K562 (cell line): Measurements from ENCODE around the gene VWA7. TPM values are rescaled to one million over a fixed set of nuclear protein-coding genes. Genes with fewer than 3 reads are reported as not detected.

Experiments used
- ASH1L ChIP-seq: fragments of 450-650 bp; IDR thresholded peaks from 2 replicates; pipeline ENCODE4 v1.6.1; 2018; ENCODE audit warnings: borderline replicate concordance, mild to moderate bottlenecking, low read depth; ENCODE audit not compliant: partially characterized antibody
- BRD9 ChIP-seq: fragments of 450-650 bp; IDR thresholded peaks from 2 replicates; pipeline ENCODE4 v1.6.1; 2018; ENCODE audit warnings: low read depth; ENCODE audit not compliant: partially characterized antibody
- EP300 ChIP-seq: IDR thresholded peaks from 2 replicates; pipeline ENCODE4 v1.6.1; 2012; ENCODE audit warnings: low read length, improper control_type of control experiment
- ETV5 ChIP-seq: sonication (generic); formaldehyde crosslinking; IDR thresholded peaks from 2 replicates; pipeline ENCODE4 v1.4.0; 2020; ENCODE audit warnings: low read depth, mild to moderate bottlenecking, missing genetic modification reagents
- MTA2 ChIP-seq: fragments of 450-650 bp; IDR thresholded peaks from 2 replicates; pipeline ENCODE4 v1.6.1; 2016; ENCODE audit warnings: low read depth
- NR2F6 ChIP-seq: fragments of 450-650 bp; formaldehyde crosslinking; IDR thresholded peaks from 2 replicates; pipeline ENCODE4 v1.4.0; 2020; ENCODE audit warnings: mild to moderate bottlenecking
- RNF2 ChIP-seq: sonication (generic); IDR thresholded peaks from 2 replicates; pipeline ENCODE4 v1.6.1; 2016
- SETDB1 ChIP-seq: IDR thresholded peaks from one replicate; pipeline ENCODE4 v1.6.1; 2012; ENCODE audit warnings: low read length, control low read depth, inconsistent platforms
- SPI1 ChIP-seq: IDR thresholded peaks from 2 replicates; pipeline ENCODE4 v1.6.1; 2011; ENCODE audit warnings: low read depth, low read length, control low read depth, borderline replicate concordance
- ZBED1 ChIP-seq: IDR thresholded peaks from 2 replicates; pipeline ENCODE4 v1.6.1; 2014
- polyA plus RNA-seq, 8 experiments: library from polyadenylated mRNA; depleted of rRNA in 4 of 8; stranded (reverse) in 5 of 8; unstranded in 3 of 8; fragments of >200 nt; fragmentation: Nextera tagmentation in 2 of 8; fragmentation: Illumina TruSeq in 1 of 8; extraction: Ambion mirVana in 2 of 8; extraction: Trizol in 1 of 8; gene quantifications; 2 replicates each; pipeline versions ENCODE4 v1.2.1 to v1.2.3, GENCODE V29; 2011 to 2014; ENCODE audit warnings: inconsistent platforms in 1 of 8, missing spikeins in 1 of 8
- total RNA-seq, 7 experiments: library from RNA; depleted of rRNA in 6 of 7; stranded (reverse); fragments of >200 nt in 6 of 7; fragmentation: Illumina TruSeq in 2 of 7; extraction: Trizol in 2 of 7; gene quantifications; 2 replicates each; pipeline versions ENCODE4 v1.2.1 to v1.2.3, GENCODE V29; 2011 to 2021; ENCODE audit warnings: low replicate concordance in 1 of 7
- TF ChIP-seq, protein P1 (sequence below): sonication (generic); formaldehyde crosslinking; IDR thresholded peaks from 2 replicates; pipeline ENCODE4 v1.8.1; 2023; ENCODE audit warnings: mild to moderate bottlenecking, missing genetic modification reagents
- TF ChIP-seq, protein P2 (sequence below): fragments of 250-450 bp; sonication (Bioruptor Pico); IDR thresholded peaks from 2 replicates; pipeline ENCODE4 v1.9.0; 2021; ENCODE audit warnings: mild to moderate bottlenecking

The VWA7 gene
- total and polyA plus RNA-seq, 9 of the 15 experiments (the other 6 are each of a cell fraction or from before 2014, with no cell fraction given), result 0.18 to 2.9 (median 0.95) TPM

DNA sequence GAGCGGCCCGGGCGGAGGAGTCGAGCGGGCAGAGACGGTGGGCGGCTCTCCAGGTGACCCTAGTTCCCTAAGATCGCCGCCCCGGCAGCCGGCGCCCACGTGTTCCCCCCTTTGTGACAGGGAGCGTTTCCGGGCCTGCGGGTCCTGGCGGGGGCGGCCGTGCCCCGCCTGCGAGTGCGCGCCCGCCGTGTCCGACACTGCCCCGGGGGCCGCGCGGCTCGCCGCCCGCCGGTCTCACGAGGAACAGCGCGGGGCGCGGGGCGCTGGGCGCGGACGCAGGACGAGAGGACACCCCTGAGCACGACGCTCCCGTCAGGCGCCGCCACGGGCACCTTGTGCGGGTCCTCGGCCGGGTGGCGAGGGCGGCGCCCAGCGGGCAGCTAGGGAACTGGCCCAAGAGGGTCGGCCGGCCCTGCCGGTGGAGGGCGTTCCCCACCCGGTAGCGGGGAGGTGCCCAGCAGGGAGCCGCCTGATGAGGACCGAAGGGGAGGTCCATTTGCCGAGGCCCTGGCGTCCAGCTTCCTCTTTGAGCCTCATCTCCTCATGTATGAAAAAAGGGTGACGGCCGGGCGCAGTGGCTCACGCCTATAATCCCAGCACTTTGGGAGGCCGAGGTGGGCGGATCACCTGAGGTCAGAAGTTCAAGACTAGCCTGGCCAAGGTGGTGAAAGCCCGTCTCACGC is 18.6 kb upstream of the VWA7 start, which contains the start of gene VARS1 (continued):
- TF ChIP-seq, protein P1, sequence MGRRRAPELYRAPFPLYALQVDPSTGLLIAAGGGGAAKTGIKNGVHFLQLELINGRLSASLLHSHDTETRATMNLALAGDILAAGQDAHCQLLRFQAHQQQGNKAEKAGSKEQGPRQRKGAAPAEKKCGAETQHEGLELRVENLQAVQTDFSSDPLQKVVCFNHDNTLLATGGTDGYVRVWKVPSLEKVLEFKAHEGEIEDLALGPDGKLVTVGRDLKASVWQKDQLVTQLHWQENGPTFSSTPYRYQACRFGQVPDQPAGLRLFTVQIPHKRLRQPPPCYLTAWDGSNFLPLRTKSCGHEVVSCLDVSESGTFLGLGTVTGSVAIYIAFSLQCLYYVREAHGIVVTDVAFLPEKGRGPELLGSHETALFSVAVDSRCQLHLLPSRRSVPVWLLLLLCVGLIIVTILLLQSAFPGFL, result no peak
- TF ChIP-seq NR2F6 (CRISPR knock-in tag), result peak; percentile 92
- TF ChIP-seq ETV5 (CRISPR knock-in tag), result peak; percentile 91
- TF ChIP-seq BRD9, result peak; percentile 95
- TF ChIP-seq SETDB1, result no peak
- TF ChIP-seq MTA2, result no peak
- TF ChIP-seq, protein P2, sequence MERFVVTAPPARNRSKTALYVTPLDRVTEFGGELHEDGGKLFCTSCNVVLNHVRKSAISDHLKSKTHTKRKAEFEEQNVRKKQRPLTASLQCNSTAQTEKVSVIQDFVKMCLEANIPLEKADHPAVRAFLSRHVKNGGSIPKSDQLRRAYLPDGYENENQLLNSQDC (CRISPR knock-in tag), result no peak; the same call in 1 of the 2 replicates
- TF ChIP-seq EP300, result peak; percentile 59; the same call in 1 of the 2 replicates
- TF ChIP-seq SPI1, result peak; percentile 77; the same call in 1 of the 2 replicates
- TF ChIP-seq ZBED1, result peak; percentile 25; the same call in 1 of the 2 replicates
- TF ChIP-seq ASH1L, result no peak
- peak; percentile 93 for TF ChIP-seq RNF2
